HG03175 (cell line): ENCODE measurements around the gene CIRBP.
A peak's percentile ranks its signal among the peaks of the same experiment; 100 is the strongest.
"Not testable (repeated sequence)": the region's sequence is repeated elsewhere in the genome, so short reads cannot be mapped to it uniquely, and the experiment has no call there.

Source experiments
- ATAC-seq: cut with Tn5 transposase; IDR thresholded peaks from one replicate; pipeline ENCODE4 v1.9.1; 2021; ENCODE audit warnings: mild to moderate bottlenecking, moderate library complexity; ENCODE audit not compliant: unreplicated experiment

The CIRBP gene

GRCh38 chr19:1243768-1244692 is 25.1 kb upstream of the CIRBP start:
- peak; percentile 23 for ATAC-seq

- no peak for ATAC-seq
Measured at GRCh38 chr19:1244693-1245451, 24.3 kb upstream of the CIRBP start.

GRCh38 chr19:1245494-1246264 is 23.5 kb upstream of the CIRBP start:
- no peak for ATAC-seq

GRCh38 chr19:1246265-1247087 is 22.7 kb upstream of the CIRBP start:
- ATAC-seq = not testable (repeated sequence)

- no peak for ATAC-seq
Measured at GRCh38 chr19:1247748-1248138, 21.4 kb upstream of the CIRBP start.

- ATAC-seq = peak; percentile 11
Measured at GRCh38 chr19:1248139-1248785, 20.9 kb upstream of the CIRBP start, which contains the start of gene MIDN. Gene MIDN, plus strand, starts transcription at chr19:1248583. Its CDS starts 1,714 bp downstream, at chr19:1250297.

- ATAC-seq = peak; percentile 24
Measured at GRCh38 chr19:1248786-1249297, 20.3 kb upstream of the CIRBP start.

GRCh38 chr19:1249298-1249989 is 19.7 kb upstream of the CIRBP start:
- peak; percentile 50 for ATAC-seq

- no peak for ATAC-seq
Measured at GRCh38 chr19:1249990-1250436, 19.1 kb upstream of the CIRBP start.

GRCh38 chr19:1250437-1251260 is 18.5 kb upstream of the CIRBP start:
- no peak for ATAC-seq

GRCh38 chr19:1251330-1252220 is 17.6 kb upstream of the CIRBP start:
- ATAC-seq = no peak

- no peak for ATAC-seq
Measured at GRCh38 chr19:1252221-1252820, 16.8 kb upstream of the CIRBP start.

GRCh38 chr19:1252821-1253513 is 16.2 kb upstream of the CIRBP start:
- no peak for ATAC-seq

GRCh38 chr19:1253514-1254080 is 15.5 kb upstream of the CIRBP start:
- no peak for ATAC-seq

- ATAC-seq = no peak
Measured at GRCh38 chr19:1254081-1254527, 15.0 kb upstream of the CIRBP start.
